NCI-H128 (cell line): ENCODE data around the gene GSTO2.

Experiments used
- DNase-seq: peaks from one replicate; lab custom pipeline; 2025; ENCODE audit not compliant: unreplicated experiment; lab: John Stamatoyannopoulos, UW

Gene GSTO2

GRCh38 chr10:104337521-104337984 is 68.6 kb downstream of the GSTO2 start:
- no peak for DNase-seq

DNA sequence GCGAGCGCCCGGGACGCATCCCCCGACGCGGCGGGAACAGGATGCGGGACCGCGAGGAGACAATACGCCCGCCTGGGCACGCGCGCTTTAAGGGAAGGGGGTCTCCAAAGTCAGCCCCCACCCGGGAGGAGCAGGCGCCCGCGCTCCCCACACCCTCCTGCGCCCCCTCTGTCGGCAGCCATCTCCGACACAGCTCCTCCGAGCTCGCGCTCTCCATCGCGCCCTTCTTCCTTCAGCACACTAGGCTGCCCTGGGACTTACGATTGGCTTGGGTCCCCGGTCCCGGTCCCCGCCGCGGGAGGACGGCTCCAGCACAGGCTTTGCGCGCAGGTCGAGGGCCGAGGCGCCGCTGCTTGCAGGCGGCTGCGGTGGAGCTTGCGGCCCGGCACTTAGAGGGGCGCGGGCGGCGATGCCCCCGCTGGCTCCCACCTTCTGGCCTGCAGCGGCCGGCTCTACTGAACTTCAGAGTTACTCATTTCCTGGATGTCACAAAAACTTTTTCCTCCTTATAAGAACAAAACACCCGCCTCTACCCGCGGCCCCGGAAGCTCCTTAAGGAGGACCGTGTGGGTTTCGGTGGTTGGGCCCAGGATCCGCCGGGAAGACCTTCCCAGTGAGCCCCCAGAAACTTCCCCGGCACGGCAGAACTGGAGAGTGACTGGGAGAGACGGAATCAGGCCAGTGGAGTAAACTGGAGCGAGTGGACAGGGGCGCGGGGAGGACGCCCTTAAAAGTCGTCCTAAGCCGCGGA is 69.2 kb downstream of the GSTO2 start, which contains the start of gene ITPRIP:
ITPRIP (minus strand) TSS at position 481 of the 751 bp plus-strand sequence. CDS start 22,414 bp downstream, outside the sequence.
- no peak for DNase-seq

DNA sequence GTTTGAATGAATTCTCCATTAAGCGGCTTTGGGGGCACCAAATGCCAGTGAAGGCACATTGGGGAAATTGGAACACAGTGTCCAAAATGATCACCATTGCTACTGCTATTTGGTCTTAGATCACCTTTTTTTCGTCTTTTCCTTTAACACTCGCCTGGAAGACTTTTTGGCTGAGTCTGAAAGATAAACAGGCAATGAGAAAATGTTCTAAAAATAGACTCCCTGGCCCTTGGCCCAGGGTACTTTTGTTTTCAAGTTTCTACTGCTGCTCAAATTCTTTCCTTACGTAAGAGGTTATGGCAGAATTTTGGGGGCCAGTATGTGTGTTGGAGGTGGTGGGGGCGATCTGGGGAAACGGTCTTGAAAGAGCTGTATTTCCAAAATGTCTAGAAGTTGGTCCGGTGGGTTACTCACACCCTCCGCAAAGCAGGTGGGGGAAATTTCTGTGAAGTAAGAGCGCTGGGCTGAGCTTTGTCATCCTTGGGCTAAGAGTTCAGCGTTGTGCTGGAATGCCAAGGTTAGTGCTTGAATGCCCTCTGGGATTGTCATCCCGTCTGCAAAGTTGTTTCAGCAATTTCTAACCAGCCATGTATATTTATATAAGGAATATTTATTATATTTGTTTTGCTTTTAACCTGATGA is 70.6 kb downstream of the GSTO2 start:
- no peak for DNase-seq

GRCh38 chr10:104340111-104340526 is 71.1 kb downstream of the GSTO2 start:
- no peak for DNase-seq

- DNase-seq: no peak
Measured at GRCh38 chr10:104340641-104341040, 71.7 kb downstream of the GSTO2 start.

DNA sequence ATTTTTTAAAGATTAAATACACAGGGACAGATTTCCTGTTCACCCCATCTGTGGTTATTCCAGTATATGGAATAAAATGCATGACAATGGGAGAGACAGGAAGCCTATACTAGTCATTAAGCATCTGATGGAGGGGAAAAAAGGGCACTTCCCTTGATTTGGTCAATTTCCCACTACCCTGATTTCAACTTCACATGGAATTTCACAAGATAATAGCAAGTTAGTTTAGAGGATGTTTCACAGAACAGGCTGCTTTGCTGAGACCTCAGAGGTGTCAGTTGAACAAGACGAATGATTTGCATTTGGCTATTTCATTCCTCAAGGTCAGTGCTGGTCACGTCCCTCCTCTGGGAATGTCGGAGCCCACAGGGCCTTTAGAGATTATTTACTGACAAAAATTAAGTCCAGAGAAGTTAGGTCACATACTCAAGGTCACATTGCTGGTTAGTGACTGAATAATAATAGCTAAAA is 74.0 kb downstream of the GSTO2 start:
- DNase-seq: no peak

GRCh38 chr10:104344219-104344618 is 75.2 kb downstream of the GSTO2 start:
- DNase-seq: no peak

GRCh38 chr10:104345515-104345914 is 76.5 kb downstream of the GSTO2 start:
- no peak for DNase-seq

GRCh38 chr10:104345941-104346340 is 77.0 kb downstream of the GSTO2 start:
- no peak for DNase-seq

GRCh38 chr10:104347295-104348045 is 78.5 kb downstream of the GSTO2 start:
- DNase-seq: no peak

DNA sequence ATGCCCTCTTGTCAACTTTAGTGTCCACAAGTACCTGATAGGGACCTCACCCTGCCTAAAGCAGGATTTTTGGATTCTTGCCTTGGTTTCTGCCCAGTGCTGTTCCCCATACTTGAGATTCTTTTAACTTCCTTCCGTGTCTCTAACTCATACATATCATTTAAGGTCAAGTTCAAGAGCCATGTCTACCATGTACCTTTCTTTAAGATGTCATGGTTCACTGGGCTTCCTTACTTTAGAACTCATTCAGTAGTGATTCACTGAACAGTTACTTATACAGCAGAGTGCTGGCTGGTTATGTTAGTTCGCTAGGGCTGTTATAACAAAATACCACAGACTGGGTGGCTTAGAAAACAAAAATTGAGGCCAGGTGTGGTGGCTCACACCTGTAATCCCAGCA is 79.6 kb downstream of the GSTO2 start:
- no peak for DNase-seq

DNA sequence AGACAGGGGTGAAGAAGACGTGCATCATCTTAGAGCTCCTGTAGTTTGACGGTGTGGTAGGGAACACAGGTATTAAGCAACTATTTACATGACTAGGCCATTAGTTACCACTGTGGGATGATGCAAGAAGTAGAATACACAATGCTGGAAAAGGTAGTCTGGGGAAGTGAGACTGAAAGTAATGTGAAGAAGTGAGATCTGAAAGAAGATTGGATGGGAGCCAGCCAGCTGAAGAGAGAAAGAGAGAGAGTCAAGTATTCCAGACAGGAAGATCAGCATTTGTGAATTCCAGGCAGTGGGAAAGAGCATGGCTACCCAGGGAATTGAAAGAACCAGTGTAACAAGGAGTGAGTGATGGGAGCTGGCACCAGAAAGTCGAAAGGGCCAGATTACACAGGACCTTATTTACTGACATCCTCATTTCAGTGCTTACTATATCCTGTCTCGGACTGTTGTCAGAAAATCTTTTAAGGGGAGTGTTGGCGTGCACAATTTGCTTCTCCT is 80.7 kb downstream of the GSTO2 start:
- no peak for DNase-seq

GRCh38 chr10:104350127-104350635 is 81.2 kb downstream of the GSTO2 start:
- no peak for DNase-seq

- no peak for DNase-seq
Measured at GRCh38 chr10:104351061-104351702, 82.2 kb downstream of the GSTO2 start.

DNA sequence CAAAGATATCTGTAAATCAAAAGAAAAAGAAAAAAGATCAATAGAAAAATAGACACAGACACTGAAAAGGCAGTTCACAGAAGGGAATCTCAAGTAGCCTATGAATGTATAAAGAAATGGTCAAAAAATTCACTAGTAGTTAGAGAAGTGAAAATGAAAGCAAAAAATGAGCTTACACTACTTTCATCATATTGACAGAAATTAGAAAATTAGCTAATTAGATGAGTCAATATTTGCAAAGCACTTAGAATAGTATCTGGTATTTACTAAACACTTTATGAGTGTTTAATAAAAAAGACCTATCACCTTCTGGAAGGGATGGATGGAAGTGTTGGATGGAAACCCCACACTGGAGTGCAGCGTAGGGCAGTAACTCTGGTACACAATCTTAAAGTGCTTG is 82.9 kb downstream of the GSTO2 start:
- no peak for DNase-seq

GRCh38 chr10:104353325-104354048 is 84.5 kb downstream of the GSTO2 start, which contains the start of gene CFAP58:
CFAP58 (plus strand) TSS chr10:104353833; CDS start chr10:104353898, 65 bp downstream.
- DNase-seq: peak; percentile 90
